SK-N-SH (cell line): ENCODE results near the gene SRGAP1. TPM values are rescaled to one million over a fixed set of nuclear protein-coding genes. Genes with fewer than 3 reads are reported as not detected.

Source experiments
- CTCF ChIP-seq: fragments of 200-600 bp; sonication (generic); IDR thresholded peaks from 2 replicates; pipeline ENCODE4 v1.6.1; 2017; ENCODE audit warnings: antibody characterized with exemption, mild to moderate bottlenecking, moderate library complexity
- ELF1 ChIP-seq: IDR thresholded peaks from 2 replicates; pipeline ENCODE4 v1.4.0; 2012
- EP300 ChIP-seq, 2 experiments: IDR thresholded peaks; 2 replicates each; pipeline versions ENCODE4 v1.4.0 to v1.6.1; 2012; ENCODE audit warnings: borderline replicate concordance in 1 of 2, low read depth in 1 of 2, low read length in 1 of 2
- EZH2phosphoT487 ChIP-seq: fragments of 200-600 bp; sonication (generic); IDR thresholded peaks from 2 replicates; pipeline ENCODE4 v1.6.1; 2017; ENCODE audit warnings: low read depth, mixed run types, mild to moderate bottlenecking, antibody characterized with exemption, moderate library complexity, borderline replicate concordance
- FOSL2 ChIP-seq: IDR thresholded peaks from 2 replicates; pipeline ENCODE4 v1.4.0; 2012; ENCODE audit warnings: low read depth, mild to moderate bottlenecking, moderate library complexity, borderline replicate concordance
- GABPA ChIP-seq: IDR thresholded peaks from 2 replicates; pipeline ENCODE4 v1.4.0; 2012; ENCODE audit warnings: low read depth, mild to moderate bottlenecking
- GATA2 ChIP-seq: sonication (generic); formaldehyde crosslinking; IDR thresholded peaks from 2 replicates; pipeline ENCODE4 v1.5.0; 2020; ENCODE audit warnings: mild to moderate bottlenecking, missing genetic modification reagents
- MEF2A ChIP-seq: IDR thresholded peaks from 2 replicates; pipeline ENCODE4 v1.4.0; 2012; ENCODE audit warnings: low read depth, borderline replicate concordance
- MXI1 ChIP-seq: IDR thresholded peaks from 2 replicates; pipeline ENCODE4 v1.6.1; 2012; ENCODE audit warnings: mild to moderate bottlenecking, low read depth, low read length, improper control_type of control experiment
- NFIC ChIP-seq: IDR thresholded peaks from 2 replicates; pipeline ENCODE4 v1.4.0; 2012; ENCODE audit warnings: borderline replicate concordance
- NRF1 ChIP-seq: IDR thresholded peaks from 2 replicates; pipeline ENCODE4 v1.6.1; 2012; ENCODE audit warnings: low read depth, mild to moderate bottlenecking, low read length
- PBX3 ChIP-seq: IDR thresholded peaks from 2 replicates; pipeline ENCODE4; 2012
- POLR2AphosphoS5 ChIP-seq: IDR thresholded peaks from 2 replicates; pipeline ENCODE4 v1.6.1; 2012; ENCODE audit warnings: low read depth, low read length
- RAD21 ChIP-seq: IDR thresholded peaks from 2 replicates; pipeline ENCODE4 v1.6.1; 2012; ENCODE audit warnings: mild to moderate bottlenecking, low read length
- RCOR1 ChIP-seq: fragments of 150-350 bp; IDR thresholded peaks from 2 replicates; pipeline ENCODE4 v1.6.1; 2017; ENCODE audit warnings: antibody characterized with exemption, low read length
- REST ChIP-seq: IDR thresholded peaks from 2 replicates; pipeline ENCODE4 v1.6.1; 2012; ENCODE audit warnings: mild to moderate bottlenecking, low read depth, low read length, moderate library complexity
- RFX5 ChIP-seq: IDR thresholded peaks from 2 replicates; pipeline ENCODE4 v1.6.1; 2012; ENCODE audit warnings: mild to moderate bottlenecking, improper control_type of control experiment, low read length
- SMC3 ChIP-seq: IDR thresholded peaks from 2 replicates; pipeline ENCODE4 v1.6.1; 2012; ENCODE audit warnings: low read depth, low read length, improper control_type of control experiment
- TAF1 ChIP-seq: IDR thresholded peaks from 2 replicates; pipeline ENCODE4 v1.6.1; 2012; ENCODE audit warnings: low read depth, mild to moderate bottlenecking, low read length, moderate library complexity, borderline replicate concordance
- TCF12 ChIP-seq: IDR thresholded peaks from 2 replicates; pipeline ENCODE4 v1.4.0; 2012
- TEAD4 ChIP-seq: IDR thresholded peaks from 2 replicates; pipeline ENCODE4 v1.4.0; 2012; ENCODE audit warnings: mild to moderate bottlenecking, borderline replicate concordance; ENCODE audit not compliant: insufficient read depth
- USF1 ChIP-seq: IDR thresholded peaks from 2 replicates; pipeline ENCODE4 v1.4.0; 2012; ENCODE audit warnings: low read depth, borderline replicate concordance
- YY1 ChIP-seq: IDR thresholded peaks from 2 replicates; pipeline ENCODE4 v1.4.0; 2012; ENCODE audit warnings: low read depth, mild to moderate bottlenecking
- ZBTB33 ChIP-seq: IDR thresholded peaks from 2 replicates; pipeline ENCODE4 v1.4.0; 2012; ENCODE audit warnings: low read depth, borderline replicate concordance
- polyA plus RNA-seq, 3 experiments: library from polyadenylated mRNA; depleted of rRNA; stranded (reverse); fragments of >200 nt; gene quantifications; 2 replicates each; pipeline ENCODE4 v1.2.3, GENCODE V29; 2012

The SRGAP1 gene
- polyA plus RNA-seq, 1 of the 3 experiments (the other 2 are of a cell fraction) = 2.6 TPM

- TF ChIP-seq REST = no peak
- no peak for TF ChIP-seq POLR2AphosphoS5
- TF ChIP-seq GATA2 (CRISPR knock-in tag) = no peak
- no peak for TF ChIP-seq MEF2A
- no peak for TF ChIP-seq RAD21
- TF ChIP-seq RFX5 = no peak
- no peak for TF ChIP-seq TAF1
- 0 out of 2 replicates have a peak, but pooled peaks have one; percentile 6 for TF ChIP-seq PBX3
- no peak for TF ChIP-seq ZBTB33
- TF ChIP-seq NRF1 = no peak
- TF ChIP-seq TEAD4 = peak; percentile 69; the same call in 1 of the 2 replicates
- TF ChIP-seq FOSL2 = peak; percentile 19; the same call in 1 of the 2 replicates
- no peak for TF ChIP-seq GABPA
- 0 out of 2 replicates have a peak, but pooled peaks have one; percentile 25 for TF ChIP-seq NFIC
- TF ChIP-seq SMC3 = no peak
- no peak for TF ChIP-seq ELF1
- no peak for TF ChIP-seq USF1
- no peak for TF ChIP-seq MXI1
- no peak for TF ChIP-seq EP300 (IDR thresholded peaks at IDR 0.05; ENCODE audit: borderline replicate concordance in 1 of 2, low read depth in 1 of 2, low read length in 1 of 2)
- no peak for TF ChIP-seq CTCF
- TF ChIP-seq YY1 = no peak
- no peak for TF ChIP-seq EZH2phosphoT487
- no peak for TF ChIP-seq RCOR1
- TF ChIP-seq TCF12 = peak; percentile 26; the same call in 1 of the 2 replicates
These were observed 184.7 kb downstream of the SRGAP1 start (continued) for GRCh38 chr12:64029013-64029857.
